Mesendoderm (in vitro differentiated cells): ENCODE measurements around the gene PMAIP1.

ENCODE experiments used
- DNase-seq: peaks from one replicate; pipeline ENCODE4 v3.0.0; 2013
- H2AK5ac ChIP-seq: 2 replicates; pipeline ENCODE4 v1.6.1; 2013; ENCODE audit warnings: low read length, inconsistent platforms
- H2BK120ac ChIP-seq: 2 replicates; pipeline ENCODE4 v1.6.1; 2013; ENCODE audit warnings: low read depth, mild to moderate bottlenecking, low read length, moderate library complexity, mixed read lengths
- H2BK15ac ChIP-seq: replicated peaks from 2 replicates; pipeline ENCODE4 v1.6.1; 2013; ENCODE audit warnings: low read depth, mild to moderate bottlenecking, moderate library complexity
- H2BK5ac ChIP-seq: 2 replicates; pipeline ENCODE4 v1.6.1; 2013; ENCODE audit warnings: low read length, inconsistent platforms
- H3K18ac ChIP-seq: 2 replicates; pipeline ENCODE4 v1.6.1; 2013; ENCODE audit warnings: mild to moderate bottlenecking, low read length, mixed read lengths
- H3K23ac ChIP-seq: one replicate; pipeline ENCODE4 v1.6.1; 2013; ENCODE audit warnings: low read length
- H3K27ac ChIP-seq: 2 replicates; pipeline ENCODE4 v1.5.1; 2013; ENCODE audit warnings: low read depth, mild to moderate bottlenecking, inconsistent platforms, low read length, moderate library complexity
- H3K27me3 ChIP-seq: 2 replicates; pipeline ENCODE4 v1.6.1; 2013; ENCODE audit warnings: low read length, control low read depth, mild to moderate bottlenecking, inconsistent platforms; ENCODE audit not compliant: insufficient read depth, poor library complexity
- H3K36me3 ChIP-seq: 2 replicates; pipeline ENCODE4 v1.6.1; 2013; ENCODE audit warnings: low read length, inconsistent platforms; ENCODE audit not compliant: control insufficient read depth, insufficient read depth
- H3K4ac ChIP-seq: one replicate; pipeline ENCODE4 v1.6.1; 2013; ENCODE audit warnings: low read depth, mild to moderate bottlenecking, low read length, moderate library complexity
- H3K4me1 ChIP-seq: 2 replicates; pipeline ENCODE4 v1.6.1; 2013; ENCODE audit warnings: low read depth, low read length, inconsistent platforms; ENCODE audit not compliant: control insufficient read depth
- H3K4me2 ChIP-seq: 2 replicates; pipeline ENCODE4 v1.6.1; 2013; ENCODE audit warnings: low read length
- H3K4me3 ChIP-seq: 2 replicates; pipeline ENCODE4 v1.5.1; 2013; ENCODE audit warnings: mild to moderate bottlenecking, low read length
- H3K56ac ChIP-seq: one replicate; pipeline ENCODE4 v1.6.1; 2013; ENCODE audit warnings: low read length
- H3K79me1 ChIP-seq: 2 replicates; pipeline ENCODE4 v1.6.1; 2013; ENCODE audit warnings: low read length, inconsistent platforms
- H3K79me2 ChIP-seq: 2 replicates; pipeline ENCODE4 v1.6.1; 2013; ENCODE audit warnings: mild to moderate bottlenecking, low read length; ENCODE audit not compliant: control insufficient read depth, insufficient read depth
- H3K9ac ChIP-seq: 2 replicates; pipeline ENCODE4 v1.6.1; 2013; ENCODE audit warnings: low read length, inconsistent platforms
- H4K5ac ChIP-seq: one replicate; pipeline ENCODE4 v1.6.1; 2013; ENCODE audit warnings: low read length
- H4K8ac ChIP-seq: one replicate; pipeline ENCODE4 v1.6.1; 2013; ENCODE audit warnings: low read depth, mild to moderate bottlenecking, control low read depth, low read length, moderate library complexity
- WGBS: extraction: QIAGEN DNeasy Blood & Tissue Kit; methylation state at CpG from one replicate; pipeline ENCODE4 v1.1.7; 2013; ENCODE audit warnings: low lambda C conversion rate, missing lambda C conversion rate; ENCODE audit not compliant: insufficient coverage; ENCODE audit errors: extremely low coverage; 5-methylcytosine and 5-hydroxymethylcytosine counted together

The PMAIP1 gene

GRCh38 chr18:59941331-59941730 lies 41.5 kb downstream of the PMAIP1 start:
- H3K56ac ChIP-seq, result no peak overlapping the region
- DNase-seq, result no peak
- WGBS, result no CpG with 5 or more reads among the region's 4 CpGs

GRCh38 chr18:59942601-59943000 lies 42.8 kb downstream of the PMAIP1 start:
- no peak overlapping the region for H3K4me3 ChIP-seq
- H3K79me2 ChIP-seq, result no peaks in the 10 kb centered on the region
- no peak overlapping the region for H2BK15ac ChIP-seq
- H3K36me3 ChIP-seq, result no peaks in the 10 kb centered on the region
- WGBS, result no CpG with 5 or more reads among the region's 4 CpGs
- no peak for DNase-seq
- no peak overlapping the region for H4K5ac ChIP-seq
- no peaks in the 10 kb centered on the region for H3K79me1 ChIP-seq
- H2BK5ac ChIP-seq, result no peak overlapping the region
- H3K27me3 ChIP-seq, result no peaks in the 10 kb centered on the region
- no peak overlapping the region for H3K4ac ChIP-seq
- no peak overlapping the region for H3K27ac ChIP-seq
- no peak overlapping the region for H3K9ac ChIP-seq
- no peak overlapping the region for H3K4me2 ChIP-seq
- no peak overlapping the region for H3K23ac ChIP-seq
- no peak overlapping the region for H2AK5ac ChIP-seq
- no peak overlapping the region for H3K18ac ChIP-seq
- H3K56ac ChIP-seq, result no peak overlapping the region
- H2BK120ac ChIP-seq, result no peak overlapping the region
- no peak overlapping the region for H4K8ac ChIP-seq
- H3K4me1 ChIP-seq, result no peaks in the 10 kb centered on the region

More at GRCh38 chr18:59941331-59941730, 41.5 kb downstream of the PMAIP1 start:
- Histone ChIP-seq H3K27me3 (no peaks in the 10 kb centered on the region), H4K8ac (no peak overlapping the region), H3K4me1 (no peaks in the 10 kb centered on the region), H3K4ac (no peak overlapping the region), H4K5ac (no peak overlapping the region), H3K23ac (no peak overlapping the region), H3K9ac (no peak overlapping the region), H3K79me2 (no peaks in the 10 kb centered on the region), H3K36me3 (no peaks in the 10 kb centered on the region), H3K79me1 (no peaks in the 10 kb centered on the region), H2BK5ac (no peak overlapping the region), H2BK15ac (no peak overlapping the region), H3K4me3 (no peak overlapping the region), H2AK5ac (no peak overlapping the region), H3K4me2 (no peak overlapping the region), H3K27ac (no peak overlapping the region), H2BK120ac (no peak overlapping the region), H3K18ac (no peak overlapping the region)

GRCh38 chr18:59945544-59945943 lies 45.7 kb downstream of the PMAIP1 start:
- Histone ChIP-seq H3K9ac (no peak overlapping the region), H2BK120ac (no peak overlapping the region), H4K8ac (no peak overlapping the region), H2AK5ac (no peak overlapping the region), H3K4me1 (no peaks in the 10 kb centered on the region), H3K79me1 (no peaks in the 10 kb centered on the region), H3K56ac (no peak overlapping the region), H3K4me3 (no peak overlapping the region), H3K36me3 (no peaks in the 10 kb centered on the region), H3K4ac (no peak overlapping the region), H2BK15ac (no peak overlapping the region), H2BK5ac (no peak overlapping the region), H3K23ac (no peak overlapping the region), H3K79me2 (no peaks in the 10 kb centered on the region), H3K27me3 (no peaks in the 10 kb centered on the region), H3K4me2 (no peak overlapping the region), H3K27ac (no peak overlapping the region), H4K5ac (no peak overlapping the region), H3K18ac (no peak overlapping the region)
- no peak for DNase-seq
- no CpG with 5 or more reads among the region's 2 CpGs for WGBS

GRCh38 chr18:59950215-59950944 lies 50.6 kb downstream of the PMAIP1 start:
- no peak overlapping the region for H2BK120ac ChIP-seq
- H2AK5ac ChIP-seq, result no peak overlapping the region
- no peaks in the 10 kb centered on the region for H3K79me1 ChIP-seq
- H3K79me2 ChIP-seq, result no peaks in the 10 kb centered on the region
- H4K8ac ChIP-seq, result no peak overlapping the region
- no peak overlapping the region for H4K5ac ChIP-seq
- no peak overlapping the region for H2BK15ac ChIP-seq
- no peak overlapping the region for H3K27ac ChIP-seq
- no peak overlapping the region for H3K23ac ChIP-seq
- no peak overlapping the region for H3K18ac ChIP-seq
- H3K4me1 ChIP-seq, result no peaks in the 10 kb centered on the region
- no peaks in the 10 kb centered on the region for H3K27me3 ChIP-seq
- H3K9ac ChIP-seq, result no peak overlapping the region
- no peak overlapping the region for H3K56ac ChIP-seq
- no peak overlapping the region for H3K4ac ChIP-seq
- no peak overlapping the region for H2BK5ac ChIP-seq
- WGBS, result no CpG with 5 or more reads among the region's 6 CpGs
- DNase-seq, result no peak
- H3K4me3 ChIP-seq, result no peak overlapping the region
- H3K4me2 ChIP-seq, result no peak overlapping the region
- H3K36me3 ChIP-seq, result no peaks in the 10 kb centered on the region

GRCh38 chr18:59951591-59951990 lies 51.8 kb downstream of the PMAIP1 start:
- Histone ChIP-seq H3K4me2 (no peak overlapping the region), H3K56ac (no peak overlapping the region), H2AK5ac (no peak overlapping the region), H2BK5ac (no peak overlapping the region), H3K79me2 (no peaks in the 10 kb centered on the region), H3K27ac (no peak overlapping the region), H3K23ac (no peak overlapping the region), H3K4ac (no peak overlapping the region), H3K27me3 (no peaks in the 10 kb centered on the region), H3K18ac (no peak overlapping the region), H3K36me3 (no peaks in the 10 kb centered on the region), H4K5ac (no peak overlapping the region), H3K9ac (no peak overlapping the region), H2BK120ac (no peak overlapping the region), H3K79me1 (no peaks in the 10 kb centered on the region), H3K4me1 (no peaks in the 10 kb centered on the region), H2BK15ac (no peak overlapping the region), H3K4me3 (no peak overlapping the region), H4K8ac (no peak overlapping the region)
- no CpG with 5 or more reads among the region's 4 CpGs for WGBS
- no peak for DNase-seq
